ENCODE data around the gene HCN3.

Gene HCN3

DNA sequence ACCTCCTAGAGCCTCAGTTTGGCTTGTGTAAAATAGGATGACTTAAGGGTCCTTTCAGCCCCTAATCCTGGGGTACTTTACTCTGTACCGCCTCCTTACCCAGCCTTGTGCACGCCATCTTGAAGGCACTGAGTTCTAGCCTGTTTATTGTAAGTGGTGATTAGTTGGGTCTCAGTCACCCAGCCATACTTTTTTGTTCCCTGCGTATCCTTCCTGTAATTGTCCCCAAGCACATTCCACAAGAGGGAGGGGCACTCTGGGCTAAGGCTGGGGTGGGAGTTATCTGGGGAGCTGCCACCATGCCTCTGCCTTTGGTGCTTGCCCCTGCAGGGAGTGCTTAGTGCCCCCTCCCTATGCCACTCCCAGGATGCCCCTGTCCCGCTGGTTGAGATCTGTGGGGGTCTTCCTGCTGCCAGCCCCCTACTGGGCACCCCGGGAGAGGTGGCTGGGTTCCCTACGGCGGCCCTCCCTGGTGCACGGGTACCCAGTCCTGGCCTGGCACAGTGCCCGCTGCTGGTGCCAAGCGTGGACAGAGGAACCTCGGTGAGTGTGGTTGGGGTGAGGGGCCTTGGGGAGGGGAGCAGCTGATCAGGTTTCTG, 32.3 kb downstream of the HCN3 start:
- no CpG with 5 or more reads among the region's 11 CpGs for WGBS, 2 donors (ENCODE audit: extremely low coverage in 2 of 2, insufficient read length in 2 of 2, insufficient replicate concordance in 1 of 2)
- H3K23ac ChIP-seq (ENCODE audit: low read depth, low read length, poor library complexity) = peak overlapping the region; percentile 1
- peaks cover 17 to 21% of the 10 kb centered on the region in 2 donors for H3K4me1 ChIP-seq (ENCODE audit: control insufficient read depth in 2 of 2, insufficient read depth in 1 of 2, low read depth in 1 of 2, low read length in 2 of 2)
- H2BK120ac ChIP-seq (ENCODE audit: low read depth, low read length) = peak overlapping the region; percentile 64
- H3K79me1 ChIP-seq (ENCODE audit: low read depth, low read length) = peaks cover 13% of the 10 kb centered on the region
- peak overlapping the region; percentile 87 for H3K4me2 ChIP-seq (ENCODE audit: insufficient read depth, low read length, poor library complexity, severe bottlenecking)
- no peak overlapping the region for H4K91ac ChIP-seq (ENCODE audit: low read depth, low read length, poor library complexity)
- peak overlapping the region; percentile 31 for H2AK5ac ChIP-seq (ENCODE audit: low read depth, low read length)
- H3K14ac ChIP-seq (ENCODE audit: low read length) = peak overlapping the region; percentile 65
- H3K4me3 ChIP-seq (ENCODE audit: low read length in 2 of 2) = peak overlapping the region; percentile 84 to 97
- H3K18ac ChIP-seq (ENCODE audit: low read length) = peak overlapping the region; percentile 84
- no peaks in the 10 kb centered on the region for H3K27me3 ChIP-seq (ENCODE audit: control insufficient read depth in 3 of 3, insufficient read depth in 3 of 3, low read depth in 1 of 3, low read length in 3 of 3)
- H3K27ac ChIP-seq (replicated peaks; ENCODE audit: low read length) = peak overlapping the region; percentile 77
- no peak overlapping the region for H2BK15ac ChIP-seq (ENCODE audit: low read length)
- H3K4ac ChIP-seq (ENCODE audit: low read length) = no peak overlapping the region
- DNase-seq (ENCODE audit: low spot score) = no peak
- H3K36me3 ChIP-seq (replicated peaks in 1 of 2; ENCODE audit: control insufficient read depth in 2 of 2, insufficient read depth in 2 of 2, low read length in 2 of 2) = peaks cover 20 to 49% of the 10 kb centered on the region in 2 donors
- H3K9ac ChIP-seq (ENCODE audit: low read depth, low read length, poor library complexity) = peak overlapping the region; percentile 91
- H4K8ac ChIP-seq (ENCODE audit: low read depth, low read length) = no peak overlapping the region
- peak overlapping the region; percentile 82 for H2BK5ac ChIP-seq (ENCODE audit: low read length)
- no peaks in the 10 kb centered on the region for H3K9me3 ChIP-seq (replicated peaks in 1 of 2; ENCODE audit: control insufficient read depth in 2 of 2, insufficient read depth in 1 of 2, low read depth in 1 of 2, low read length in 2 of 2)
- H2AFZ ChIP-seq (ENCODE audit: low read length) = no peak overlapping the region
- no peak overlapping the region for H2BK12ac ChIP-seq (ENCODE audit: low read length)

DNA sequence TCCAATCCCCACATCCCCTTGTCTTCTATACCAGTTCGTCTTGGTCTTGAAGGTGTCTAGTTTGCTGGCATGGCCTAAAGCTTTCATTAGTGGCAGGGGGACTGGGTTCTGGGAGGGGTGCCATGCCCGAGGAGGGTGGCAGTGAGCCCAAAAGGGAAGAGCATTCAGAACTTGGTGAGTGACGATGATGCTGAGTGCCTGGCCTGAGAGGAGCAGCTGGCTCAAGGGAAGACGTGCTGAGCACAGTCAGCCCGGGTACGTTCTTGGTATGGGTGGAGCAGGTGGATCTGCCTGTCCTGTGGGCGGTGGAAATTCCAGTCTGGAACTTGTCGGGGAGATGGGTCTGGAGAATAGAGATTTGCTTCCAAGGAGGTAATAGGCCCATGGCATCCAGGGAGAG, 36.0 kb downstream of the HCN3 start:
- no CpG with 5 or more reads among the region's 8 CpGs for WGBS, 2 donors (ENCODE audit: extremely low coverage in 2 of 2, insufficient read length in 2 of 2, insufficient replicate concordance in 1 of 2)
- peaks cover 35 to 84% of the 10 kb centered on the region in 2 donors for H3K36me3 ChIP-seq (replicated peaks in 1 of 2; ENCODE audit: control insufficient read depth in 2 of 2, insufficient read depth in 2 of 2, low read length in 2 of 2)

GRCh38 chr1:155316922-155317321, 39.7 kb downstream of the HCN3 start:
- no peak overlapping the region for H3K27ac ChIP-seq (replicated peaks; ENCODE audit: low read length)
- H3K4me2 ChIP-seq (ENCODE audit: insufficient read depth, low read length, poor library complexity, severe bottlenecking) = no peak overlapping the region
- H3K9ac ChIP-seq (ENCODE audit: low read depth, low read length, poor library complexity) = no peak overlapping the region
- H2AK5ac ChIP-seq (ENCODE audit: low read depth, low read length) = no peak overlapping the region
- no peak overlapping the region for H2BK120ac ChIP-seq (ENCODE audit: low read depth, low read length)
- H3K18ac ChIP-seq (ENCODE audit: low read length) = no peak overlapping the region
- no peak overlapping the region for H3K4ac ChIP-seq (ENCODE audit: low read length)
- H3K27me3 ChIP-seq (ENCODE audit: control insufficient read depth in 3 of 3, insufficient read depth in 3 of 3, low read depth in 1 of 3, low read length in 3 of 3) = no peaks in the 10 kb centered on the region
- peaks cover 9% of the 10 kb centered on the region for H3K79me1 ChIP-seq (ENCODE audit: low read depth, low read length)
- no peak overlapping the region for H3K14ac ChIP-seq (ENCODE audit: low read length)
- H2BK5ac ChIP-seq (ENCODE audit: low read length) = no peak overlapping the region
- H2BK12ac ChIP-seq (ENCODE audit: low read length) = no peak overlapping the region
- H3K4me1 ChIP-seq (ENCODE audit: control insufficient read depth in 2 of 2, insufficient read depth in 1 of 2, low read depth in 1 of 2, low read length in 2 of 2) = peaks cover 11 to 12% of the 10 kb centered on the region in 2 donors
- no peak overlapping the region for H2BK15ac ChIP-seq (ENCODE audit: low read length)
- no peak overlapping the region for H3K4me3 ChIP-seq (ENCODE audit: low read length in 2 of 2)
- H2AFZ ChIP-seq (ENCODE audit: low read length) = no peak overlapping the region
- no peaks in the 10 kb centered on the region for H3K9me3 ChIP-seq (replicated peaks in 1 of 2; ENCODE audit: control insufficient read depth in 2 of 2, insufficient read depth in 1 of 2, low read depth in 1 of 2, low read length in 2 of 2)
- no peak overlapping the region for H4K8ac ChIP-seq (ENCODE audit: low read depth, low read length)
- no peak for DNase-seq (ENCODE audit: low spot score)
- no CpG with 5 or more reads among the region's 3 CpGs for WGBS, 2 donors (ENCODE audit: extremely low coverage in 2 of 2, insufficient read length in 2 of 2, insufficient replicate concordance in 1 of 2)
- peaks cover 45 to 96% of the 10 kb centered on the region in 2 donors for H3K36me3 ChIP-seq (replicated peaks in 1 of 2; ENCODE audit: control insufficient read depth in 2 of 2, insufficient read depth in 2 of 2, low read length in 2 of 2)
- H4K91ac ChIP-seq (ENCODE audit: low read depth, low read length, poor library complexity) = no peak overlapping the region
- H3K23ac ChIP-seq (ENCODE audit: low read depth, low read length, poor library complexity) = no peak overlapping the region

More for the DNA sequence above, 36.0 kb downstream of the HCN3 start:
- H3K4me3 ChIP-seq (ENCODE audit: low read length in 2 of 2) = no peak overlapping the region
- H2BK120ac ChIP-seq (ENCODE audit: low read depth, low read length) = no peak overlapping the region
- H2BK12ac ChIP-seq (ENCODE audit: low read length) = no peak overlapping the region
- H2AFZ ChIP-seq (ENCODE audit: low read length) = no peak overlapping the region
- H2BK15ac ChIP-seq (ENCODE audit: low read length) = no peak overlapping the region
- H3K4me2 ChIP-seq (ENCODE audit: insufficient read depth, low read length, poor library complexity, severe bottlenecking) = no peak overlapping the region
- H3K4ac ChIP-seq (ENCODE audit: low read length) = no peak overlapping the region
- H3K9ac ChIP-seq (ENCODE audit: low read depth, low read length, poor library complexity) = no peak overlapping the region
- H2BK5ac ChIP-seq (ENCODE audit: low read length) = no peak overlapping the region
- no peak overlapping the region for H2AK5ac ChIP-seq (ENCODE audit: low read depth, low read length)
- H4K8ac ChIP-seq (ENCODE audit: low read depth, low read length) = no peak overlapping the region
- no peak overlapping the region for H3K27ac ChIP-seq (replicated peaks; ENCODE audit: low read length)
- no peak overlapping the region for H3K18ac ChIP-seq (ENCODE audit: low read length)
- H3K27me3 ChIP-seq (ENCODE audit: control insufficient read depth in 3 of 3, insufficient read depth in 3 of 3, low read depth in 1 of 3, low read length in 3 of 3) = no peaks in the 10 kb centered on the region
- H3K9me3 ChIP-seq (replicated peaks in 1 of 2; ENCODE audit: control insufficient read depth in 2 of 2, insufficient read depth in 1 of 2, low read depth in 1 of 2, low read length in 2 of 2) = no peaks in the 10 kb centered on the region
- peaks cover 11 to 15% of the 10 kb centered on the region in 2 donors for H3K4me1 ChIP-seq (ENCODE audit: control insufficient read depth in 2 of 2, insufficient read depth in 1 of 2, low read depth in 1 of 2, low read length in 2 of 2)
- H3K23ac ChIP-seq (ENCODE audit: low read depth, low read length, poor library complexity) = no peak overlapping the region
- DNase-seq (ENCODE audit: low spot score) = no peak
- peaks cover 18% of the 10 kb centered on the region for H3K79me1 ChIP-seq (ENCODE audit: low read depth, low read length)
- H3K14ac ChIP-seq (ENCODE audit: low read length) = no peak overlapping the region
- H4K91ac ChIP-seq (ENCODE audit: low read depth, low read length, poor library complexity) = no peak overlapping the region

DNA sequence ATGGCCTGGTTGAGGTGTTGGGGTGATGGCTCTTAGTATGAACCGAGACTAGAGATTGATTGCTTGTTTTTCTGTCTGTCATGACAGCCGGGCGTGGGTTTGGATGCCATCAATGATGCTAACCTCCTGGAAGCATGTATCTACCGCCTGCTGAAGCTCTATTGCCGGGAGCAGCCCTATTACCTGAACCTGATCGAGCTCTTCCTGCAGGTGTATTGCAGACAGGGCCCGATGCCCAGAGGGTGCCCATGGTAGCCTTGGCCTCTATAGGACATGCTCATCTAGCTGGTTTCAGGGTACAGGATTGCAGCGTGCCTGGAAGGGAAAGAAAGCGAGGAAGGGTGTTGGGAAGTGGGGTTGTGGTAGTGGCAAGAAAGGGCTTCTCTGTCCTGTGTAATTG, 40.8 kb downstream of the HCN3 start:
- Histone ChIP-seq H3K9ac (ENCODE audit: low read depth, low read length, poor library complexity) (no peak overlapping the region), H3K14ac (ENCODE audit: low read length) (no peak overlapping the region), H3K27me3 (ENCODE audit: control insufficient read depth in 3 of 3, insufficient read depth in 3 of 3, low read depth in 1 of 3, low read length in 3 of 3) (no peaks in the 10 kb centered on the region), H3K36me3 (replicated peaks in 1 of 2; ENCODE audit: control insufficient read depth in 2 of 2, insufficient read depth in 2 of 2, low read length in 2 of 2) (peaks cover 37 to 85% of the 10 kb centered on the region in 2 donors), H3K4me1 (ENCODE audit: control insufficient read depth in 2 of 2, insufficient read depth in 1 of 2, low read depth in 1 of 2, low read length in 2 of 2) (peaks cover 16 to 17% of the 10 kb centered on the region in 2 donors), H3K79me1 (ENCODE audit: low read depth, low read length) (peaks cover 8% of the 10 kb centered on the region), H2AK5ac (ENCODE audit: low read depth, low read length) (no peak overlapping the region), H2BK12ac (ENCODE audit: low read length) (no peak overlapping the region), H3K4me3 (ENCODE audit: low read length in 2 of 2) (no peak overlapping the region), H4K91ac (ENCODE audit: low read depth, low read length, poor library complexity) (no peak overlapping the region), H2BK15ac (ENCODE audit: low read length) (no peak overlapping the region), H3K27ac (replicated peaks; ENCODE audit: low read length) (no peak overlapping the region), H3K23ac (ENCODE audit: low read depth, low read length, poor library complexity) (no peak overlapping the region), H3K9me3 (replicated peaks in 1 of 2; ENCODE audit: control insufficient read depth in 2 of 2, insufficient read depth in 1 of 2, low read depth in 1 of 2, low read length in 2 of 2) (no peaks in the 10 kb centered on the region), H4K8ac (ENCODE audit: low read depth, low read length) (no peak overlapping the region), H2AFZ (ENCODE audit: low read length) (no peak overlapping the region), H2BK5ac (ENCODE audit: low read length) (no peak overlapping the region), H3K4ac (ENCODE audit: low read length) (no peak overlapping the region), H3K4me2 (ENCODE audit: insufficient read depth, low read length, poor library complexity, severe bottlenecking) (no peak overlapping the region), H3K18ac (ENCODE audit: low read length) (no peak overlapping the region), H2BK120ac (ENCODE audit: low read depth, low read length) (no peak overlapping the region)
- WGBS, 2 donors (ENCODE audit: extremely low coverage in 2 of 2, insufficient read length in 2 of 2, insufficient replicate concordance in 1 of 2) = no CpG with 5 or more reads among the region's 9 CpGs
- no peak for DNase-seq (ENCODE audit: low spot score)

All from neuronal stem cell (in vitro differentiated cells).